ENCODE results near the gene COL5A1.

COL5A1 gene

DNA sequence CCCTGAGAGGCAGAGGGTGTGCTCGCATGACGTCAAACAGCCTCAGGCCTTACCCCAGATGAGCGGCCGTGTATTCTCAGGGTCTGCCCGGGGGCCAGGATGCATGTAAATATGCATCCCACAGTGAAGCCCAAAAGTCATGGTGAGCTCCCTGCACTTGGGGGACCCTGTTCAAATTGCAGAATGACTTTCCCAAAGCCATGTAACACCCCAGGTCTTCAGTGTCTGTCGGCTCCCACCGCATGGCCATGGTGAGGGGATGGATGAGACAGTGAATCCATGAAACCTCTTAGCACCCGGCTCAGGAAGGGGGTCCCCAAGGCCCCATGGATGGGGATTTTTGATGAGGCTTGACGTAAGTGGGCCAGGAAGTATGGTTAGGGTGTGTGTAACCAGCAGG, 9.3 kb upstream of the COL5A1 start:
- TF ChIP-seq ZFP3 (CRISPR knock-in tag; IDR thresholded peaks at IDR 0.05) (no peak), ZFP30 (CRISPR knock-in tag; IDR thresholded peaks at IDR 0.05) (no peak), TOX (CRISPR knock-in tag; IDR thresholded peaks at IDR 0.05; ENCODE audit: borderline replicate concordance) (no peak), CSDC2 (CRISPR knock-in tag; IDR thresholded peaks at IDR 0.05) (no peak)
- TF ChIP-seq, protein P1, sequence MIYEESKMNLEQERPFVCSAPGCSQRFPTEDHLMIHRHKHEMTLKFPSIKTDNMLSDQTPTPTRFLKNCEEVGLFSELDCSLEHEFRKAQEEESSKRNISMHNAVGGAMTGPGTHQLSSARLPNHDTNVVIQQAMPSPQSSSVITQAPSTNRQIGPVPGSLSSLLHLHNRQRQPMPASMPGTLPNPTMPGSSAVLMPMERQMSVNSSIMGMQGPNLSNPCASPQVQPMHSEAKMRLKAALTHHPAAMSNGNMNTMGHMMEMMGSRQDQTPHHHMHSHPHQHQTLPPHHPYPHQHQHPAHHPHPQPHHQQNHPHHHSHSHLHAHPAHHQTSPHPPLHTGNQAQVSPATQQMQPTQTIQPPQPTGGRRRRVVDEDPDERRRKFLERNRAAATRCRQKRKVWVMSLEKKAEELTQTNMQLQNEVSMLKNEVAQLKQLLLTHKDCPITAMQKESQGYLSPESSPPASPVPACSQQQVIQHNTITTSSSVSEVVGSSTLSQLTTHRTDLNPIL (CRISPR knock-in tag; IDR thresholded peaks at IDR 0.05; ENCODE audit: low read depth), result no peak
- ATAC-seq, result no peak

DNA sequence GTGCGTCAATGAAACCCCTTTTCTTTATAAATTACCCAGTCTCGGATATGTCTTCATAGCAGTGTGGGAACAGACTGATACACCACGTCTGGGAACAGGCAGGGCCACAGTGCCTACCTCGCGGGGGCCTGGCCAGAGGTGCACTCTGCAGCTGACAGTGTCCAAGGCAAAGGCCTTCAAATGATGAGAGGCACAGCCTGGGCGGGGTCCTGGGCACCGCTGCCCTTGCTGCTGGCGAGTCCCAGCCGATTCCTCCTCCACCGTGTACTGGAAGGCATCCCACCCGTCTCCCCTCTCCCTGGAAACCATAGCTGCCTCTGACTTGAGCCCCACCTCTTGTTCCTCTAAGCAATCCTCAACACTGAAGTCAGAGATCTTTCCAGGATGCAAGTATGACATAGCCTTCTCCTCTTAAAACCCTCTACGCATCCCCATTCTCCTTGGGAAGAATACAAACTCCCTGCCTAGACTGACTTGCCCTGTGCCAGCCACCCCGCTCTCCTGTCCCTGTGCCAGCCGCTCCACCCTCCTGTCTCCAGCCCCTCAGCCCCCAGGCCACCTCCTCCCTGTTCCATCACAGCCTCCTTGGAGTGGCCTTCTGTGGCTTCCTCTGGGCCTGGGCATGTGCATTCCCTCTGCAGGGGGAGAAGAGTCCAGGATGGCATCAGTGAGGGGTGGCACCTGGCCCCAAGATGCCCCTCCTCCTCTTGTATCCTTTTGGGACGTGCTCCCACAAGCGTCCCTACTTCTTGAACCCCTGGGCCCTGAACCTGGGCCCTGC, 8.1 kb upstream of the COL5A1 start:
- ATAC-seq, result no peak
- no peak for TF ChIP-seq GLIS3 (CRISPR knock-in tag; IDR thresholded peaks at IDR 0.05)

DNA sequence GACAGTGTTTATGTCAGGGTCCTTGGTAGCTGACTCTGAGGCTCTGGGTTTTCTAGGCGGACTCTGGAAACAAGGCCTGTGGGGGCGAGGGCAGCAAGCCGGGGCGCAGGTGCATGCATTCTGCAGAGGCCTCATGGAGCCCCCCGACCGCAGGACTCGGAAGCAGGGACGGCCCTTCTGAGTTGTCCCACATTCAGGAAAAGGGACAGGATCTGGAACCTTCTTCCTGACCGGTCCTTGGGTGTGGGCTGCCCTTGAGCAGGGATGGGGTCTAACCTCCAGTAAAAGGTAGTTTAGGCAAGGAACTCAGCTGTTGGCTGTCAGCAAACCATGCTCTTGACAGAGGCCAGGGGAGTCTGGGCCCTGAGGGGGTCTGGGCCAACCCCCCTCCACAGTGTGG, 7.4 kb upstream of the COL5A1 start:
- ATAC-seq, result no peak
- TF ChIP-seq OSR1 (CRISPR knock-in tag; IDR thresholded peaks at IDR 0.05) (no peak), ZNF70 (CRISPR knock-in tag; IDR thresholded peaks at IDR 0.05) (no peak), SNAI2 (CRISPR knock-in tag; IDR thresholded peaks at IDR 0.05) (no peak), ARNTL (CRISPR knock-in tag; IDR thresholded peaks at IDR 0.05; ENCODE audit: borderline replicate concordance, low read depth) (no peak), ZFP3 (CRISPR knock-in tag; IDR thresholded peaks at IDR 0.05) (no peak), TOX (CRISPR knock-in tag; IDR thresholded peaks at IDR 0.05; ENCODE audit: borderline replicate concordance) (no peak), ZC3H10 (CRISPR knock-in tag; IDR thresholded peaks at IDR 0.05) (no peak)
- TF ChIP-seq, protein P2, sequence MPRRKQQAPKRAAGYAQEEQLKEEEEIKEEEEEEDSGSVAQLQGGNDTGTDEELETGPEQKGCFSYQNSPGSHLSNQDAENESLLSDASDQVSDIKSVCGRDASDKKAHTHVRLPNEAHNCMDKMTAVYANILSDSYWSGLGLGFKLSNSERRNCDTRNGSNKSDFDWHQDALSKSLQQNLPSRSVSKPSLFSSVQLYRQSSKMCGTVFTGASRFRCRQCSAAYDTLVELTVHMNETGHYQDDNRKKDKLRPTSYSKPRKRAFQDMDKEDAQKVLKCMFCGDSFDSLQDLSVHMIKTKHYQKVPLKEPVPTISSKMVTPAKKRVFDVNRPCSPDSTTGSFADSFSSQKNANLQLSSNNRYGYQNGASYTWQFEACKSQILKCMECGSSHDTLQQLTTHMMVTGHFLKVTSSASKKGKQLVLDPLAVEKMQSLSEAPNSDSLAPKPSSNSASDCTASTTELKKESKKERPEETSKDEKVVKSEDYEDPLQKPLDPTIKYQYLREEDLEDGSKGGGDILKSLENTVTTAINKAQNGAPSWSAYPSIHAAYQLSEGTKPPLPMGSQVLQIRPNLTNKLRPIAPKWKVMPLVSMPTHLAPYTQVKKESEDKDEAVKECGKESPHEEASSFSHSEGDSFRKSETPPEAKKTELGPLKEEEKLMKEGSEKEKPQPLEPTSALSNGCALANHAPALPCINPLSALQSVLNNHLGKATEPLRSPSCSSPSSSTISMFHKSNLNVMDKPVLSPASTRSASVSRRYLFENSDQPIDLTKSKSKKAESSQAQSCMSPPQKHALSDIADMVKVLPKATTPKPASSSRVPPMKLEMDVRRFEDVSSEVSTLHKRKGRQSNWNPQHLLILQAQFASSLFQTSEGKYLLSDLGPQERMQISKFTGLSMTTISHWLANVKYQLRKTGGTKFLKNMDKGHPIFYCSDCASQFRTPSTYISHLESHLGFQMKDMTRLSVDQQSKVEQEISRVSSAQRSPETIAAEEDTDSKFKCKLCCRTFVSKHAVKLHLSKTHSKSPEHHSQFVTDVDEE (CRISPR knock-in tag; IDR thresholded peaks at IDR 0.05), result no peak
- TF ChIP-seq, protein P3, sequence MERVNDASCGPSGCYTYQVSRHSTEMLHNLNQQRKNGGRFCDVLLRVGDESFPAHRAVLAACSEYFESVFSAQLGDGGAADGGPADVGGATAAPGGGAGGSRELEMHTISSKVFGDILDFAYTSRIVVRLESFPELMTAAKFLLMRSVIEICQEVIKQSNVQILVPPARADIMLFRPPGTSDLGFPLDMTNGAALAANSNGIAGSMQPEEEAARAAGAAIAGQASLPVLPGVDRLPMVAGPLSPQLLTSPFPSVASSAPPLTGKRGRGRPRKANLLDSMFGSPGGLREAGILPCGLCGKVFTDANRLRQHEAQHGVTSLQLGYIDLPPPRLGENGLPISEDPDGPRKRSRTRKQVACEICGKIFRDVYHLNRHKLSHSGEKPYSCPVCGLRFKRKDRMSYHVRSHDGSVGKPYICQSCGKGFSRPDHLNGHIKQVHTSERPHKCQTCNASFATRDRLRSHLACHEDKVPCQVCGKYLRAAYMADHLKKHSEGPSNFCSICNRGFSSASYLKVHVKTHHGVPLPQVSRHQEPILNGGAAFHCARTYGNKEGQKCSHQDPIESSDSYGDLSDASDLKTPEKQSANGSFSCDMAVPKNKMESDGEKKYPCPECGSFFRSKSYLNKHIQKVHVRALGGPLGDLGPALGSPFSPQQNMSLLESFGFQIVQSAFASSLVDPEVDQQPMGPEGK (CRISPR knock-in tag; IDR thresholded peaks at IDR 0.05; ENCODE audit: borderline replicate concordance), result no peak

DNA sequence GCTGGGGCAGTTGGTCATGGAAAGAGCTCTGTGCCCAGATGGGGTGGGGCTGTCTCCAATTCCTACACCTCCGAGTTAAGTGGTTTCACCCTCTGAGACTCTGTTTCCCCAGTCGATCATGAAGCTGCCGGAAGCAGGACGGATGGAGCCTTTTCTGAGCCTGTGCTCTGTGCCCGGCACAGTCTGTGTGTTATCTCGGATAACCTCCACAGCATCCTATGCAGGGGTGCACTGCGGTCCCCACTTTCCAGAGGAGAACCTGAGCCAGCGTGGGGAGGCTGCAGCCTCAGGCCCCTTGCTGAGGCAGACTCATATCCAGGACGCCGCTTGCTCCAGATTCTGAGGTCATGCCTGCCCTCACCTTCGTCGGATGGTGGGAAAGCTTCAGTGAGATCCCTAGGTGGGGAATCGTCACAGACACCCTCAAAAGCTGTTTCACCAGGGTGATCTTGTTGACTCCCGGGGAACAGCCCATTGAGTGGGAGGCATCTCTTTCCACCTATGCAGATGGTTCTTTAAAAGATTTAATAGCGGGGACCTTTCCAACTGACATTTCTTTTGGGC, 6.9 kb upstream of the COL5A1 start:
- ATAC-seq, result no peak
- TF ChIP-seq ZNF70 (CRISPR knock-in tag; IDR thresholded peaks at IDR 0.05), result no peak
- TF ChIP-seq ARNTL (CRISPR knock-in tag; IDR thresholded peaks at IDR 0.05; ENCODE audit: borderline replicate concordance, low read depth), result no peak
- TF ChIP-seq TOX (CRISPR knock-in tag; IDR thresholded peaks at IDR 0.05; ENCODE audit: borderline replicate concordance), result no peak
- no peak for TF ChIP-seq ESRRG (CRISPR knock-in tag; IDR thresholded peaks at IDR 0.05)
- no peak for TF ChIP-seq CSDC2 (CRISPR knock-in tag; IDR thresholded peaks at IDR 0.05)
- TF ChIP-seq ZC3H10 (CRISPR knock-in tag; IDR thresholded peaks at IDR 0.05), result no peak
- TF ChIP-seq, protein P4, sequence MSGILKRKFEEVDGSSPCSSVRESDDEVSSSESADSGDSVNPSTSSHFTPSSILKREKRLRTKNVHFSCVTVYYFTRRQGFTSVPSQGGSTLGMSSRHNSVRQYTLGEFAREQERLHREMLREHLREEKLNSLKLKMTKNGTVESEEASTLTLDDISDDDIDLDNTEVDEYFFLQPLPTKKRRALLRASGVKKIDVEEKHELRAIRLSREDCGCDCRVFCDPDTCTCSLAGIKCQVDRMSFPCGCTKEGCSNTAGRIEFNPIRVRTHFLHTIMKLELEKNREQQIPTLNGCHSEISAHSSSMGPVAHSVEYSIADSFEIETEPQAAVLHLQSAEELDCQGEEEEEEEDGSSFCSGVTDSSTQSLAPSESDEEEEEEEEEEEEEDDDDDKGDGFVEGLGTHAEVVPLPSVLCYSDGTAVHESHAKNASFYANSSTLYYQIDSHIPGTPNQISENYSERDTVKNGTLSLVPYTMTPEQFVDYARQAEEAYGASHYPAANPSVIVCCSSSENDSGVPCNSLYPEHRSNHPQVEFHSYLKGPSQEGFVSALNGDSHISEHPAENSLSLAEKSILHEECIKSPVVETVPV (CRISPR knock-in tag; IDR thresholded peaks at IDR 0.05), result no peak
- TF ChIP-seq, protein P1 (CRISPR knock-in tag; IDR thresholded peaks at IDR 0.05; ENCODE audit: low read depth), result no peak
- TF ChIP-seq BACH2 (CRISPR knock-in tag; IDR thresholded peaks at IDR 0.05; ENCODE audit: borderline replicate concordance), result no peak

Data from SK-N-SH treated with all-trans-retinoic acid at 6 μM for 48 hours (cell line).